ENCODE measurements around the gene CHN2.

CHN2 gene

GRCh38 chr7:29386196-29386765 is 191.7 kb downstream of the CHN2 start:
- no peak for DNase-seq (ENCODE audit: low read depth in 1 of 2, low spot score in 1 of 2)

- no peak for DNase-seq (ENCODE audit: low read depth in 1 of 2, low spot score in 1 of 2)
These were observed 196.7 kb downstream of the CHN2 start for GRCh38 chr7:29391262-29391661.

GRCh38 chr7:29394321-29394720 is 199.7 kb downstream of the CHN2 start:
- DNase-seq (ENCODE audit: low read depth in 1 of 2, low spot score in 1 of 2), result no peak

GRCh38 chr7:29396563-29396962 is 202.0 kb downstream of the CHN2 start:
- no peak for DNase-seq (ENCODE audit: low read depth in 1 of 2, low spot score in 1 of 2)

- DNase-seq (ENCODE audit: low read depth in 1 of 2, low spot score in 1 of 2), result no peak
These were observed 202.8 kb downstream of the CHN2 start for GRCh38 chr7:29397398-29397797.

- no peak for DNase-seq (ENCODE audit: low read depth in 1 of 2, low spot score in 1 of 2)
These were observed 203.4 kb downstream of the CHN2 start for GRCh38 chr7:29398011-29398410.

GRCh38 chr7:29400437-29400836 is 205.9 kb downstream of the CHN2 start:
- DNase-seq (ENCODE audit: low read depth in 1 of 2, low spot score in 1 of 2), result no peak

GRCh38 chr7:29401769-29402168 is 207.2 kb downstream of the CHN2 start:
- no peak for DNase-seq (ENCODE audit: low read depth in 1 of 2, low spot score in 1 of 2)

- DNase-seq (ENCODE audit: low read depth in 1 of 2, low spot score in 1 of 2), result no peak
These were observed 211.3 kb downstream of the CHN2 start for GRCh38 chr7:29405891-29406290.

GRCh38 chr7:29406366-29406765 is 211.8 kb downstream of the CHN2 start:
- no peak for DNase-seq (ENCODE audit: low read depth in 1 of 2, low spot score in 1 of 2)

GRCh38 chr7:29408841-29409243 is 214.3 kb downstream of the CHN2 start:
- no peak for DNase-seq (ENCODE audit: low read depth in 1 of 2, low spot score in 1 of 2)

- no peak for DNase-seq (ENCODE audit: low read depth in 1 of 2, low spot score in 1 of 2)
These were observed 216.4 kb downstream of the CHN2 start for GRCh38 chr7:29410996-29411395.

GRCh38 chr7:29412912-29413311 is 218.3 kb downstream of the CHN2 start:
- DNase-seq (ENCODE audit: low read depth in 1 of 2, low spot score in 1 of 2), result no peak

- no peak for DNase-seq (ENCODE audit: low read depth in 1 of 2, low spot score in 1 of 2)
These were observed 219.1 kb downstream of the CHN2 start for GRCh38 chr7:29413626-29414136.

- no peak for DNase-seq (ENCODE audit: low read depth in 1 of 2, low spot score in 1 of 2)
These were observed 219.6 kb downstream of the CHN2 start for GRCh38 chr7:29414216-29414615.

GRCh38 chr7:29415215-29415614 is 220.6 kb downstream of the CHN2 start:
- DNase-seq (ENCODE audit: low read depth in 1 of 2, low spot score in 1 of 2), result no peak

GRCh38 chr7:29416276-29416937 is 221.8 kb downstream of the CHN2 start:
- DNase-seq (ENCODE audit: low read depth in 1 of 2, low spot score in 1 of 2), result no peak

- no peak for DNase-seq (ENCODE audit: low read depth in 1 of 2, low spot score in 1 of 2)
These were observed 222.3 kb downstream of the CHN2 start for GRCh38 chr7:29416938-29417305.

GRCh38 chr7:29418056-29418455 is 223.5 kb downstream of the CHN2 start:
- DNase-seq (ENCODE audit: low read depth in 1 of 2, low spot score in 1 of 2), result no peak

GRCh38 chr7:29418651-29419050 is 224.1 kb downstream of the CHN2 start:
- DNase-seq (ENCODE audit: low read depth in 1 of 2, low spot score in 1 of 2), result no peak

- DNase-seq (ENCODE audit: low read depth in 1 of 2, low spot score in 1 of 2), result no peak
These were observed 225.4 kb downstream of the CHN2 start for GRCh38 chr7:29420011-29420410.

- no peak for DNase-seq (ENCODE audit: low read depth in 1 of 2, low spot score in 1 of 2)
These were observed 226.7 kb downstream of the CHN2 start for GRCh38 chr7:29421010-29421956.

All from stimulated activated CD4-positive, alpha-beta T cell treated with anti-CD3 and anti-CD28 coated beads, Interleukin-15, amount 100 ng/mL, for 1 hour (primary cell).